Neuron (in vitro differentiated cells): ENCODE measurements around the gene SPATA31E1.
"Not testable (repeated sequence)": the region's sequence is repeated elsewhere in the genome, so short reads cannot be mapped to it uniquely, and the experiment has no call there.

Experiments used
- H2AFZ ChIP-seq: one replicate; pipeline ENCODE4 v1.6.1; 2013; ENCODE audit warnings: low read depth, mild to moderate bottlenecking, inconsistent platforms, low read length, moderate library complexity
- H3K27me3 ChIP-seq: one replicate; pipeline ENCODE4 v1.6.1; 2013; ENCODE audit warnings: low read length; ENCODE audit not compliant: insufficient read depth
- H3K36me3 ChIP-seq: one replicate; pipeline ENCODE4 v1.6.1; 2013; ENCODE audit warnings: low read length; ENCODE audit not compliant: insufficient read depth
- H3K4me1 ChIP-seq: one replicate; pipeline ENCODE4 v1.6.1; 2013; ENCODE audit warnings: low read length; ENCODE audit not compliant: insufficient read depth
- H3K4me3 ChIP-seq: 2 replicates; pipeline ENCODE4 v1.5.1; 2013; ENCODE audit warnings: mild to moderate bottlenecking, low read length, moderate library complexity
- H3K9me3 ChIP-seq: one replicate; pipeline ENCODE4 v1.6.1; 2013; ENCODE audit warnings: low read length

SPATA31E1 gene

GRCh38 chr9:87894998-87895625 lies 12.4 kb downstream of the SPATA31E1 start:
- no peaks in the 10 kb centered on the region for H3K9me3 ChIP-seq
- no peak overlapping the region for H2AFZ ChIP-seq
- no peak overlapping the region for H3K4me3 ChIP-seq
- H3K36me3 ChIP-seq: no peaks in the 10 kb centered on the region
- H3K27me3 ChIP-seq: peaks cover 2% of the 10 kb centered on the region
- no peaks in the 10 kb centered on the region for H3K4me1 ChIP-seq

- H3K9me3 ChIP-seq: no peaks in the 10 kb centered on the region
- H3K4me3 ChIP-seq: no peak overlapping the region
- no peak overlapping the region for H2AFZ ChIP-seq
- no peaks in the 10 kb centered on the region for H3K36me3 ChIP-seq
- H3K27me3 ChIP-seq: peaks cover 2% of the 10 kb centered on the region
- no peaks in the 10 kb centered on the region for H3K4me1 ChIP-seq
Observed at GRCh38 chr9:87896891-87897290, 14.2 kb downstream of the SPATA31E1 start.

GRCh38 chr9:87898151-87898550 lies 15.5 kb downstream of the SPATA31E1 start:
- Histone ChIP-seq H3K4me3 (no peak overlapping the region), H3K4me1 (no peaks in the 10 kb centered on the region), H2AFZ (no peak overlapping the region), H3K27me3 (no peaks in the 10 kb centered on the region), H3K9me3 (no peaks in the 10 kb centered on the region), H3K36me3 (no peaks in the 10 kb centered on the region)

GRCh38 chr9:87902371-87902770 lies 19.7 kb downstream of the SPATA31E1 start:
- not testable (repeated sequence) for H3K4me1 ChIP-seq, H3K27me3 ChIP-seq, H2AFZ ChIP-seq, H3K9me3 ChIP-seq, H3K36me3 ChIP-seq, H3K4me3 ChIP-seq

GRCh38 chr9:87909310-87910041 lies 26.8 kb downstream of the SPATA31E1 start:
- Histone ChIP-seq H3K9me3 (no peaks in the 10 kb centered on the region), H3K27me3 (no peaks in the 10 kb centered on the region), H3K36me3 (no peaks in the 10 kb centered on the region), H3K4me1 (no peaks in the 10 kb centered on the region), H2AFZ (no peak overlapping the region), H3K4me3 (no peak overlapping the region)

- no peak overlapping the region for H2AFZ ChIP-seq
- no peaks in the 10 kb centered on the region for H3K4me1 ChIP-seq
- H3K9me3 ChIP-seq: no peaks in the 10 kb centered on the region
- no peaks in the 10 kb centered on the region for H3K27me3 ChIP-seq
- no peaks in the 10 kb centered on the region for H3K36me3 ChIP-seq
- no peak overlapping the region for H3K4me3 ChIP-seq
Observed at GRCh38 chr9:87910821-87911220, 28.1 kb downstream of the SPATA31E1 start.

GRCh38 chr9:87917662-87918061 lies 35.0 kb downstream of the SPATA31E1 start, which contains the start of gene SPATA31C1:
Gene SPATA31C1, plus strand, starts transcription at chr9:87917962.
- H2AFZ ChIP-seq, H3K27me3 ChIP-seq, H3K36me3 ChIP-seq, H3K4me3 ChIP-seq, H3K9me3 ChIP-seq, H3K4me1 ChIP-seq: not testable (repeated sequence)

GRCh38 chr9:87919013-87919412 lies 36.3 kb downstream of the SPATA31E1 start:
- not testable (repeated sequence) for H3K9me3 ChIP-seq, H3K27me3 ChIP-seq, H3K4me3 ChIP-seq, H3K4me1 ChIP-seq, H2AFZ ChIP-seq, H3K36me3 ChIP-seq

GRCh38 chr9:87921561-87921960 lies 38.9 kb downstream of the SPATA31E1 start:
- not testable (repeated sequence) for H3K4me1 ChIP-seq, H3K27me3 ChIP-seq, H3K36me3 ChIP-seq, H2AFZ ChIP-seq, H3K9me3 ChIP-seq, H3K4me3 ChIP-seq

- H3K4me3 ChIP-seq, H3K27me3 ChIP-seq, H3K9me3 ChIP-seq, H3K4me1 ChIP-seq, H2AFZ ChIP-seq, H3K36me3 ChIP-seq: not testable (repeated sequence)
Observed at GRCh38 chr9:87923012-87923411, 40.3 kb downstream of the SPATA31E1 start.

- not testable (repeated sequence) for H3K4me1 ChIP-seq, H3K36me3 ChIP-seq, H3K27me3 ChIP-seq, H2AFZ ChIP-seq, H3K4me3 ChIP-seq, H3K9me3 ChIP-seq
Observed at GRCh38 chr9:87924851-87925250, 42.2 kb downstream of the SPATA31E1 start.

GRCh38 chr9:87929152-87929551 lies 46.5 kb downstream of the SPATA31E1 start:
- not testable (repeated sequence) for H3K4me1 ChIP-seq, H3K36me3 ChIP-seq, H2AFZ ChIP-seq, H3K27me3 ChIP-seq, H3K4me3 ChIP-seq, H3K9me3 ChIP-seq

- H3K4me1 ChIP-seq, H3K27me3 ChIP-seq, H2AFZ ChIP-seq, H3K9me3 ChIP-seq, H3K4me3 ChIP-seq, H3K36me3 ChIP-seq: not testable (repeated sequence)
Observed at GRCh38 chr9:87934444-87934843, 51.8 kb downstream of the SPATA31E1 start.

GRCh38 chr9:87937352-87937751 lies 54.7 kb downstream of the SPATA31E1 start:
- not testable (repeated sequence) for H3K4me3 ChIP-seq, H3K36me3 ChIP-seq, H3K4me1 ChIP-seq, H3K9me3 ChIP-seq, H2AFZ ChIP-seq, H3K27me3 ChIP-seq
